ENCODE measurements around the gene S1PR2.

DNA sequence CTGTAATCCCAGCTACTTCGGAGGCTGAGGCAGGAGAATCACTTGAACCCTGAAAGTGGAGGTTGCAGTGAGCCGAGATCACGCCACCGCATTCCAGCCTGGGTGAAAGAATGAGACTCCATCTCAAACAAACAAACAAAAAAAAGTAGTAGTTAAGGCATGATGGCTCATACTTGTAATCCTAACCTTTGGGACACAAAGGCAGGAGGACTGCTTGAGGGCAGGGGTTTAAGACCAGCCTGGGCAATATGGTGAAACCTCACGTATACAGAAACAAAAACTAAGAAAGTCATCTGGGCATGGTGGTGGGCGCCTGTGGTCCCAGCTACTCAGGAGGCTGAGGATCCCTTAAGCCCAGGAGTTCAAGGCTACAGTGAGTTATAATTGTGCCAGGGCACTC is 38.2 kb downstream of the S1PR2 start:
- TF ChIP-seq POLR2AphosphoS5 (IDR thresholded peaks at IDR 0.05; ENCODE audit: insufficient read depth, low read depth, low read length) (no peak), EZH2 (IDR thresholded peaks at IDR 0.05; ENCODE audit: borderline replicate concordance, low read depth, low read length, severe bottlenecking) (no peak), POLR2A (IDR thresholded peaks at IDR 0.05; ENCODE audit: low read depth, low read length) (no peak), JUN (IDR thresholded peaks at IDR 0.05; ENCODE audit: borderline replicate concordance, insufficient read depth, insufficient read length, low read depth) (no peak)
- TF ChIP-seq, protein P1, sequence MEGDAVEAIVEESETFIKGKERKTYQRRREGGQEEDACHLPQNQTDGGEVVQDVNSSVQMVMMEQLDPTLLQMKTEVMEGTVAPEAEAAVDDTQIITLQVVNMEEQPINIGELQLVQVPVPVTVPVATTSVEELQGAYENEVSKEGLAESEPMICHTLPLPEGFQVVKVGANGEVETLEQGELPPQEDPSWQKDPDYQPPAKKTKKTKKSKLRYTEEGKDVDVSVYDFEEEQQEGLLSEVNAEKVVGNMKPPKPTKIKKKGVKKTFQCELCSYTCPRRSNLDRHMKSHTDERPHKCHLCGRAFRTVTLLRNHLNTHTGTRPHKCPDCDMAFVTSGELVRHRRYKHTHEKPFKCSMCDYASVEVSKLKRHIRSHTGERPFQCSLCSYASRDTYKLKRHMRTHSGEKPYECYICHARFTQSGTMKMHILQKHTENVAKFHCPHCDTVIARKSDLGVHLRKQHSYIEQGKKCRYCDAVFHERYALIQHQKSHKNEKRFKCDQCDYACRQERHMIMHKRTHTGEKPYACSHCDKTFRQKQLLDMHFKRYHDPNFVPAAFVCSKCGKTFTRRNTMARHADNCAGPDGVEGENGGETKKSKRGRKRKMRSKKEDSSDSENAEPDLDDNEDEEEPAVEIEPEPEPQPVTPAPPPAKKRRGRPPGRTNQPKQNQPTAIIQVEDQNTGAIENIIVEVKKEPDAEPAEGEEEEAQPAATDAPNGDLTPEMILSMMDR (IDR thresholded peaks at IDR 0.05; ENCODE audit: extremely low read depth in 1 of 2, insufficient read depth in 1 of 2, low read depth in 1 of 2, low read length in 2 of 2): no peak
